HUES48 (cell line): Measurements from ENCODE around the gene DDX19B.
A peak's percentile ranks its signal among the peaks of the same experiment; 100 is the strongest.
"Not testable (repeated sequence)": the region's sequence is repeated elsewhere in the genome, so short reads cannot be mapped to it uniquely, and the experiment has no call there.

Experiments used
- H3K27ac ChIP-seq: one replicate; pipeline ENCODE4 v1.7.0; 2013; ENCODE audit warnings: low read depth, low read length, inconsistent platforms
- H3K27me3 ChIP-seq: 2 replicates; pipeline ENCODE4 v1.6.1; 2013; ENCODE audit warnings: mild to moderate bottlenecking, low read length; ENCODE audit not compliant: control insufficient read depth, insufficient read depth
- H3K36me3 ChIP-seq: 2 replicates; pipeline ENCODE4 v1.6.1; 2013; ENCODE audit warnings: low read length; ENCODE audit not compliant: control insufficient read depth, insufficient read depth
- H3K4me1 ChIP-seq: 2 replicates; pipeline ENCODE4 v1.6.1; 2013; ENCODE audit warnings: mild to moderate bottlenecking, low read length; ENCODE audit not compliant: control insufficient read depth, insufficient read depth
- H3K4me3 ChIP-seq: 2 replicates; pipeline ENCODE4 v1.5.1; 2013; ENCODE audit warnings: mild to moderate bottlenecking, low read depth, low read length
- H3K9ac ChIP-seq: 2 replicates; pipeline ENCODE4 v1.6.1; 2013; ENCODE audit warnings: mild to moderate bottlenecking, low read depth, low read length, moderate library complexity
- H3K9me3 ChIP-seq: 2 replicates; pipeline ENCODE4 v1.6.1; 2013; ENCODE audit warnings: low read length; ENCODE audit not compliant: control insufficient read depth, insufficient read depth

The DDX19B gene

GRCh38 chr16:70257391-70257790, 41.6 kb upstream of the DDX19B start:
- peaks cover 95% of the 10 kb centered on the region for H3K36me3 ChIP-seq
- H3K27me3 ChIP-seq: no peaks in the 10 kb centered on the region
- no peak overlapping the region for H3K27ac ChIP-seq
- H3K9me3 ChIP-seq: no peaks in the 10 kb centered on the region
- no peak overlapping the region for H3K9ac ChIP-seq
- H3K4me1 ChIP-seq: no peaks in the 10 kb centered on the region
- H3K4me3 ChIP-seq: no peak overlapping the region

- Histone ChIP-seq H3K4me1 (no peaks in the 10 kb centered on the region), H3K36me3 (peaks cover 95% of the 10 kb centered on the region), H3K9me3 (no peaks in the 10 kb centered on the region), H3K9ac (no peak overlapping the region), H3K4me3 (no peak overlapping the region), H3K27me3 (no peaks in the 10 kb centered on the region), H3K27ac (no peak overlapping the region)
Measured at GRCh38 chr16:70258065-70258464, 40.9 kb upstream of the DDX19B start.

GRCh38 chr16:70258946-70259345, 40.0 kb upstream of the DDX19B start:
- Histone ChIP-seq H3K9me3 (no peaks in the 10 kb centered on the region), H3K27ac (no peak overlapping the region), H3K36me3 (peaks cover 95% of the 10 kb centered on the region), H3K9ac (no peak overlapping the region), H3K27me3 (no peaks in the 10 kb centered on the region), H3K4me1 (no peaks in the 10 kb centered on the region), H3K4me3 (no peak overlapping the region)

- peaks cover 95% of the 10 kb centered on the region for H3K36me3 ChIP-seq
- H3K27me3 ChIP-seq, H3K9ac ChIP-seq, H3K4me3 ChIP-seq, H3K4me1 ChIP-seq, H3K9me3 ChIP-seq, H3K27ac ChIP-seq: not testable (repeated sequence)
Measured at GRCh38 chr16:70259903-70260302, 39.1 kb upstream of the DDX19B start.

- Histone ChIP-seq H3K4me1 (no peaks in the 10 kb centered on the region), H3K9me3 (no peaks in the 10 kb centered on the region), H3K9ac (no peak overlapping the region), H3K36me3 (peaks cover 96% of the 10 kb centered on the region), H3K4me3 (no peak overlapping the region), H3K27me3 (no peaks in the 10 kb centered on the region), H3K27ac (no peak overlapping the region)
Measured at GRCh38 chr16:70267516-70267915, 31.5 kb upstream of the DDX19B start.

GRCh38 chr16:70267922-70268321, 31.1 kb upstream of the DDX19B start:
- not testable (repeated sequence) for H3K9ac ChIP-seq, H3K27me3 ChIP-seq, H3K4me3 ChIP-seq, H3K9me3 ChIP-seq, H3K4me1 ChIP-seq, H3K27ac ChIP-seq
- H3K36me3 ChIP-seq: peaks cover 96% of the 10 kb centered on the region

GRCh38 chr16:70269471-70269870, 29.5 kb upstream of the DDX19B start:
- H3K27ac ChIP-seq: no peak overlapping the region

GRCh38 chr16:70270176-70270575, 28.8 kb upstream of the DDX19B start:
- Histone ChIP-seq H3K27ac (no peak overlapping the region), H3K36me3 (peaks cover 93% of the 10 kb centered on the region), H3K4me1 (no peaks in the 10 kb centered on the region), H3K9ac (no peak overlapping the region), H3K9me3 (no peaks in the 10 kb centered on the region), H3K27me3 (no peaks in the 10 kb centered on the region), H3K4me3 (no peak overlapping the region)

More at GRCh38 chr16:70269471-70269870, 29.5 kb upstream of the DDX19B start:
- no peaks in the 10 kb centered on the region for H3K9me3 ChIP-seq
- no peaks in the 10 kb centered on the region for H3K4me1 ChIP-seq
- no peaks in the 10 kb centered on the region for H3K27me3 ChIP-seq
- no peak overlapping the region for H3K4me3 ChIP-seq
- no peak overlapping the region for H3K9ac ChIP-seq
- peaks cover 93% of the 10 kb centered on the region for H3K36me3 ChIP-seq

- peaks cover 90% of the 10 kb centered on the region for H3K36me3 ChIP-seq
- H3K4me3 ChIP-seq: no peak overlapping the region
- no peaks in the 10 kb centered on the region for H3K27me3 ChIP-seq
- no peaks in the 10 kb centered on the region for H3K9me3 ChIP-seq
- H3K4me1 ChIP-seq: no peaks in the 10 kb centered on the region
- no peak overlapping the region for H3K9ac ChIP-seq
- no peak overlapping the region for H3K27ac ChIP-seq
Measured at GRCh38 chr16:70271696-70272095, 27.3 kb upstream of the DDX19B start.

DNA sequence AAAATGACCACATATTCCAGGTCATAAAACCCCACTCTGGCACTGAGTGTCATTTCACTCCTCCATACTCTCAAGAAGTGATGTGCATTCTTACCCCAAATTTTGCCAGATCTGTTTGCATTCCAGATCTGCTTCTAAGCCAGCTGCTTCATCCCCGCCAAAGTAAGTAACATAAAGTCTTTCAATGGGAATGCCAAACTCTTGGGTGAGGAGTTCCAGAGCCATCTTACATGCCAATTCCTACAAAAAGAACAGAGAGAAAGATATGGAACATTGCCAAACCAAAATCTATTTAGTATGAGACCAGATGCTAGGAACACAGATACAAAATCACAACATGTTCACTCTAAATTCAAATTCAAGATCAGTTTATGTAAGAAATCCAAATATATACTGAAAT, 22.6 kb upstream of the DDX19B start:
- H3K27me3 ChIP-seq: no peaks in the 10 kb centered on the region
- H3K36me3 ChIP-seq: peaks cover 89% of the 10 kb centered on the region
- H3K9ac ChIP-seq: no peak overlapping the region
- no peaks in the 10 kb centered on the region for H3K4me1 ChIP-seq
- H3K27ac ChIP-seq: no peak overlapping the region
- no peaks in the 10 kb centered on the region for H3K9me3 ChIP-seq
- no peak overlapping the region for H3K4me3 ChIP-seq

- H3K9me3 ChIP-seq, H3K4me1 ChIP-seq, H3K27ac ChIP-seq, H3K27me3 ChIP-seq, H3K9ac ChIP-seq: not testable (repeated sequence)
- Histone ChIP-seq H3K36me3 (peaks cover 44% of the 10 kb centered on the region), H3K4me3 (peak overlapping the region; percentile 99; the same call in 1 of the 2 replicates)
Measured at GRCh38 chr16:70287304-70287971, 11.5 kb upstream of the DDX19B start.
